GM10847 (cell line): Measurements from ENCODE around the gene ZFP92.

Source experiments
- POLR2A ChIP-seq: IDR thresholded peaks from 2 replicates; pipeline ENCODE4 v1.6.1; 2011; ENCODE audit not compliant: insufficient read length; ENCODE audit errors: extremely low read depth

The ZFP92 gene

DNA sequence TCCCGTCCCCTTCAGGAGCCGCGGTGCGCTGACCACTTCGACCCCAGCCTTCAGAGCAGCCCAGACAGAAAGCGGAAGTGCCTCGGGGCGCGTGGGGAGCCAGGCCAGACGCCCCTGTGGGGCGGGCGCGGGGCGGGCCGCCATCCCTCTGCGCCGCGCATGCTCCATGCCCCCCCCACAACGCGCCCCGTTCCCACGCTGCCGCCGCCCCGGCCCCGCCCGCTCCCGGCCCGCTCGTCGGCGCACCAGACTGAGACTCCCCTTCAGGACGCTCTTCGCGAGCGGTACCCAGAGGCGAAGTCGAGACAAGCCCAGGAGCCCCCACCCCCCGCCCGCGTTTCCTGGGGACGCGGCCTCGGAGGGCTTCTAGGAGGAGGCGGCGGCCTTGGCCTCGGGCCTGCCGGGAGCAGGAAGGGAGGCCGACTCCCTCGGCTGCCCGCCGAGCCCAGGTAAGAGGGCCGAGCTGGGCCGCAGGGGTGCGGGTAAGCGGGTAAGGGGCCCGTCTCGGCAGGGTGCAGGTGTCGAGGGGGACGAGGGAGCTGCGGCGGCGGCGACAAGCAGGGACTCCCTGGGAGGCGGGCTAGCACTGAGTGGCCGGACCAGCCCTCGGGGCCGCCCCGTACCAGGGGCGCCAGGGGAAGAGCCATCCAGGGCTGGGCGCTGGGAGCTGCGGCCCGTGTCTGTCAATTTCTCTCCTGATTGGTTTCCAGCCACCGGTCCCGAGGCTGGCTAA is at the start of gene ZFP92:
TSS of gene ZFP92 (plus strand) at position 218 of the 733 bp plus-strand sequence. CDS start 6,851 bp downstream, outside the sequence.
- TF ChIP-seq POLR2A: no peak

DNA sequence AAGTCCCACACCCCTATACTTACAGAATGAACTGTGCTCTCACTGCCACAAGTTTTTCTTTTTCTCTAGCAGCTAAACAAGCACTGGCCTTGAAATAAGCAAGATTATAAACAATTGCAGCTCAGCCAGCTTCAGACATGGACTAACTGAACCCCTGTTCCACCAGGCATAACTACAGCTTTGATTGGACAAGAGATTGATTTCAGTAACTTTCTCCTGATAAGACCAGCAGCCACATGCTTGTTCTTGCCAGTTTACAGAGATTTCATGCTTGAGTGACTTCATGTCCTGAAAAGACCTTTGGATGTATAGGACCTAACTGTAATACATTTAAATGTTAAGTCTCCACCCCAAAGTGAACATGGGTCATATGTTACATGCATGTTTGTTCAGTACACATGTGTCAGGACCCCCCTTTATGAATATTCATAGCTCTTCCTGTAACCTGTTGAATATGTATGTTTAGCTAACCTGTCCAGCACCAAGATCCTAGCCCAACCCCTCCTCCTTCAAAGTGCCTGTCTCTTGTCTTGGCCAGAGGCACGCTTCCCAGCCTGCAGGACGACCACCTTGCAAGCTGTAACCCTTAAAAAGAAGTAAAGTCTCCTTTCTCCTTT is 49.4 kb upstream of the ZFP92 start:
- no peak for TF ChIP-seq POLR2A

- TF ChIP-seq POLR2A: no peak
These were observed 45.6 kb upstream of the ZFP92 start for GRCh38 chrX:153365670-153366069.

DNA sequence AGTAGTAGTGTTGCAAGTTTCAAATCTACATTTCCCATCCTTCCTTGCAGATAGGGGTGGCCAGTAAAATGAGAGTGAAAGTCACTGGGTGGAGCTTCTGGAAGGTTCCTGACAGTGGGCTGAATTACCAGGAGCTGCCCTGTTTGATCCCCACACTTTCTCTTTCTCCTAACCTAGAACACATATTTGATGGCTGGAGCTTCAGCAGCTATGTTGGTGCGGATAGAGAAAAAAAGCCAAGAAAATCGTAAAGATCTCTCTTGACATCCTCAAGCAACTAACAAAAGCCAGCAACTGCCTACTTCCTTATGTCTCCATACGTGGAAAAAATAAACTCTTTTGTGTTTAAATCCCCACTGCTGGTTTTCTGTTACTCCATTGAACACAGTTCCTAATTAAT is 45.2 kb upstream of the ZFP92 start:
- TF ChIP-seq POLR2A: no peak

DNA sequence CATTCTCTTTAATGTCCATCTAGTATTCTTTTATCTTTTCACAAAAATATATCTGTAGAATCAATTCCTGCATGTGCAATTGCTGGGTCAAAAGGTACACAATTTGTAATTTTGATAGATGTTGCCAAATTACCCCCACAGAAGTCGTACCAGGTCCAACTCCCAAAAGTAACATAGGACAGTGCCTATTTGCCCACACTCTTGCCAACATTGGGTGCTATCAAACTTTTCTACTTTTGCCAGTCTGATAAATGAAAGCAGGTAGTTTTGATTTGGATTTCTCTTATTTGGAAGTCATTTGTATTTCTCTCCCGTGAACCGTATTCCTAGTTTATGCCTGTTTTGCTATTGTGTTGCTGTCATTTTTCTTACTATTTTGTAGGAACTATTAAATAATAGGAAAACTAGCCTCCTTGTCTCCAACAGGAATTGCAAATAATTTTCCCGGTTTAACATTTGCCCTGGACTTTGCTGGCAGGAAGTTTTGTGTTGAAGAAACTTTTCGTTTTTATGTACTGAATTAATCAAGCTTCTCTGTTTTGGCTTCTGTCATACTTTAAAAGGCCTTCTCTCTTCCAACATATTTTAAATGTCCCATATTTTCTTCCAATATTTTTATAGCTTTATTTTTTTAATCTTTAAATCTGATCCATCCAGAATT is 44.3 kb upstream of the ZFP92 start:
- no peak for TF ChIP-seq POLR2A

- no peak for TF ChIP-seq POLR2A
These were observed 40.8 kb upstream of the ZFP92 start for GRCh38 chrX:153370293-153371055.

DNA sequence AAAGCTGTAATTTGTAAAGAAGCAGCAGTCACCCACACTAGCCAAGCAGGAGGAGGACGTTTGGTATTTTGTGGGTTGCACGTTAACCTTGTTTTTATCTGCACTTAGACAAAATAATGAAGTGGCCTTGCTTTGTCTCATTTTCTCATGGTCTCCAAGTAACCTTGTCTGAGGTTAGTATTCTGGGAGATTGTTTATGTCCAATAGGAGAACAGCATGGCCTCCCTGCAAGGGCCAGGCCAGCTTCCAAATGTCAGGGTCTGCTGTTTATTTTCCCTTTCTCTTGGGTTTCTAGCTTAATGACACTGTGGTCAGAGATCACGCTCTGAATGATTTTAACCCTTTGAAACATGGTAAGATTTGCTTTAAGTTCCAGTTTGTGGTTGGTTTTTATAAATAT is 40.0 kb upstream of the ZFP92 start:
- no peak for TF ChIP-seq POLR2A

GRCh38 chrX:153372949-153373348 is 38.3 kb upstream of the ZFP92 start:
- no peak for TF ChIP-seq POLR2A

GRCh38 chrX:153374426-153374825 is 36.8 kb upstream of the ZFP92 start:
- no peak for TF ChIP-seq POLR2A

DNA sequence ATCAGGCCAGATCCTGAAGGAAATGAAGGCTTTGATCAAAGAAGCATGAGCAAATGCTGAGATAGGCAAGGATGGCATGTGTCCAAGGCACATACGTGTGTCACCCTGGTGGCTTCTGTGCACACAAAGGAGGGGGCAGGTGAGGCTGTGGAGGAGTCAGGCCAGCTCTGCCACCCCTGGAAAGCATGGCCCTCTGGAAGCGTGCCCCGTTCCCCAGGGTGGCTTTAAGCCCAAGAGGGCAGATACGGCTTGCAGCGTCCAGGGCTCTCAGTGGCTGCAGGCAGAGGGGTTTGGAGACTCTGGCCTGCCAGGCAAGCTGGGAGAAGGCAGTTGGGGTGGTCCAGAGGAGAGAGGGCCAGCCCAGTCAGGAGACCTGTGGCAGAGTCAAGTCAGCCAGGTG is 35.7 kb upstream of the ZFP92 start:
- TF ChIP-seq POLR2A: no peak

DNA sequence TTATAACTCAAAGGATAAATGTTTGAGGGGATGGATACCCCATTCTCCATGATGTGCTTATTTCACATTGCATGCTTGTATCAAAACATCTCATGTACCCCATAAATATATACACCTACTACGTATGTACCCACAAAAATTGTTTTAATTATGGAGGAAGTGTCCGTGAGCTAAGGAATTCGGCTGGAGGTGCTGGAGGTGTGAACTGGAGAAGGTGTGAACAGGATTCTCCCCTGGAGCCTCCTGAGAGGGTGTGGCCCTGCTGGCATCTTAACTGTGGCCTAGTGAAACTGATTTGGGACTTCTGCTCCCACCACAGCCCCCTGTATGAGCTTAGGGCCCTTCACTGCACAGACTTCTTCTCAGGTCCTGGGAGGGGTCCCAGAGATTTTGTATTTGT is 33.5 kb upstream of the ZFP92 start:
- no peak for TF ChIP-seq POLR2A

GRCh38 chrX:153378607-153379006 is 32.7 kb upstream of the ZFP92 start:
- no peak for TF ChIP-seq POLR2A

- TF ChIP-seq POLR2A: no peak
These were observed 31.8 kb upstream of the ZFP92 start for GRCh38 chrX:153379508-153379907.

DNA sequence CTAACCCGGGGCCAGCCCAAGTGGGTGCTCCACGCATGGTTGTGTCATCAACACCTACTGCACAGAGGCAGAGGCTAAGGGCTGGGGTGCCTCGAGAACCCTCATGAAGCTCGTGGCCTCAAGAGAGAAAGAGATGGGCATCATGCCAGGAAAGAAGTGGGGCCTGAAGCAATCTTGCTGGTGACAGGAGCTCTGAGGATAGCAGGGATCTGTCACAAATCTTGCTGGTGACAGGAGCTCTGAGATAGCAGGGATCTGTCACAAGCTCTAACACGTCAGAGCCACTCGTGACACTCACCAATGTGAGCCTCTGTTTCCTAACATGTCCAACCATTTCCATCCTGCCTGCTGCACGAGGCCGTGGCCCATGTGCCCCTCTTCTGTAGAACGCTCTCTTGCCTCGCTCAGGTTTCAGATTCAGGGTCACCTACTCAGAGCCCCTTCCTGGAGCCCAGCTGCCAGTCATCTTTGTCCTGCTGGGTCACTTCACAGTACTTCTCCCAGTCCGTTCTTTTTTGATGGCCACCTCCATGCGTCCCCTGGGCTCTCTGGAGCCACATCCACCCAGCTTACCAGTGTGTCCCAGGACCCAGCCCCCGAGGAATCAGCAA is 31.2 kb upstream of the ZFP92 start:
- no peak for TF ChIP-seq POLR2A

GRCh38 chrX:153380691-153381090 is 30.6 kb upstream of the ZFP92 start:
- no peak for TF ChIP-seq POLR2A
